CD8-positive, alpha-beta memory T cell (primary cell): ENCODE data around the gene RCSD1. TPM values are rescaled to one million over a fixed set of nuclear protein-coding genes. Genes with fewer than 3 reads are reported as not detected.

Experiments
- CTCF ChIA-PET: fragments of 350-600 bp; sonication (Branson Sonifier 250); formaldehyde crosslinking; loops from one replicate; lab custom pipeline; 2021; ENCODE audit warnings: antibody characterized with exemption; lab: Charles Lee
- POLR2A ChIA-PET: fragments of 350-600 bp; sonication (Branson Sonifier 250); formaldehyde crosslinking; loops from one replicate; lab custom pipeline; 2021; ENCODE audit warnings: antibody characterized with exemption; lab: Charles Lee
- DNase-seq, 5 donors: peaks; one replicate each; pipeline versions ENCODE4 v3.0.0 to v3.0.0-alpha.2; 2020 to 2022; ENCODE audit warnings: mixed read lengths in 1 of 5
- H3K27ac ChIP-seq: one replicate; pipeline ENCODE4 v1.7.0; 2013; ENCODE audit warnings: low read depth, mild to moderate bottlenecking, low read length, moderate library complexity
- H3K27me3 ChIP-seq: 2 replicates; pipeline ENCODE4 v1.7.0; 2013; ENCODE audit warnings: low read length, mild to moderate bottlenecking; ENCODE audit not compliant: insufficient read depth, poor library complexity, severe bottlenecking
- H3K36me3 ChIP-seq: 2 replicates; pipeline ENCODE4 v1.7.0; 2013; ENCODE audit warnings: mild to moderate bottlenecking, low read length, moderate library complexity; ENCODE audit not compliant: insufficient read depth
- H3K4me1 ChIP-seq: 2 replicates; pipeline ENCODE4 v1.7.0; 2013; ENCODE audit warnings: mild to moderate bottlenecking, low read length, moderate library complexity; ENCODE audit not compliant: insufficient read depth
- H3K4me3 ChIP-seq: 2 replicates; pipeline ENCODE4 v1.7.0; 2013; ENCODE audit warnings: mild to moderate bottlenecking, low read length
- H3K9me3 ChIP-seq: 2 replicates; pipeline ENCODE4 v1.7.0; 2013; ENCODE audit warnings: mild to moderate bottlenecking, low read length
- H3K27ac Mint-ChIP-seq, 8 donors: one replicate each; pipeline ENCODE4 v1.8.0; 2020 to 2021; ENCODE audit warnings: mixed read lengths in 8 of 8, mild to moderate bottlenecking in 6 of 8, inconsistent platforms in 3 of 8, moderate library complexity in 3 of 8
- H3K27me3 Mint-ChIP-seq, 2 donors: one replicate each; pipeline ENCODE4 v1.8.0; 2020 to 2021; ENCODE audit warnings: mixed read lengths in 2 of 2, mild to moderate bottlenecking in 1 of 2, moderate library complexity in 1 of 2
- H3K36me3 Mint-ChIP-seq, 3 donors: one replicate each; pipeline ENCODE4 v1.8.0; 2020 to 2021; ENCODE audit warnings: mixed read lengths in 3 of 3, inconsistent platforms in 1 of 3, mild to moderate bottlenecking in 1 of 3
- H3K4me1 Mint-ChIP-seq, 3 donors: one replicate each; pipeline ENCODE4 v1.8.0; 2020 to 2021; ENCODE audit warnings: mixed read lengths in 3 of 3, inconsistent platforms in 1 of 3, mild to moderate bottlenecking in 1 of 3
- H3K4me3 Mint-ChIP-seq, 7 donors: one replicate each; pipeline ENCODE4 v1.8.0; 2020 to 2021; ENCODE audit warnings: mixed read lengths in 7 of 7, mild to moderate bottlenecking in 6 of 7, moderate library complexity in 4 of 7, inconsistent platforms in 2 of 7
- H3K9me3 Mint-ChIP-seq, 5 donors: one replicate each; pipeline ENCODE4 v1.8.0; 2020 to 2022; ENCODE audit warnings: mixed read lengths in 5 of 5, mild to moderate bottlenecking in 3 of 5, moderate library complexity in 2 of 5, inconsistent platforms in 1 of 5
- polyA plus RNA-seq: library from polyadenylated mRNA; unstranded; fragments of 300-500 nt; fragmentation: Illumina TruSeq; gene quantifications from one replicate; pipeline ENCODE4 v1.2.3, GENCODE V29; 2021
- total RNA-seq, 2 experiments: library from RNA; stranded (reverse); gene quantifications; one replicate each; pipeline ENCODE4 v1.2.3, GENCODE V29; 2021

Gene RCSD1
- total and polyA plus RNA-seq, 3 experiments from 2014 or later, result 45.9 to 171 (median 47.9) TPM

DNA sequence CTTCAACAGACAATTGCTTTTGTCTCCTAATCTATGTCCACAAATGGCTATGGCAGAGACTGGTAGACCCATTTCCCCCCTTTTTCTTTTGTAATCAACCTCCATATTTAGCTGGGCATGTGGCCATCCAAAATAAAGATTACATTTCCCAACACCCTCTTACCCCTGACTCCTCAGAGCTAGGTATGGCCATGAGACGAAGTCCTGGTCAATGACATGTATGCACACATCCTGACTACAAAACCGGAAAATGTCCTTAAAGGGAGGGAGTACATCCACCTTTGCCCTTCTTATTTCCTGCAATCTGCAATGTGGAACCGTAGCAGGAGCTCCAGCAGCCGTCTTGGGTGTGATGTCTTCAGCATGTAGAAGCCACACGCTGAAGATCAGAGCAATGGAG lies 36.2 kb upstream of the RCSD1 start:
- ChIA-PET POLR2A (no interaction called here), CTCF (interaction anchor here (1.1 to 4.0 kb wide), 2 partner anchors 33 to 93 kb away, joined by 3 to 22 read pairs; no protein-coding TSS in a partner anchor)
- no peaks in the 10 kb centered on the region for H3K27me3 ChIP-seq
- no peaks in the 10 kb centered on the region for H3K9me3 ChIP-seq
- Mint-ChIP-seq H3K4me1 (peaks cover 0 to under 1% (median under 1%) of the 10 kb centered on the region in 3 donors), H3K36me3 (no peaks in the 10 kb centered on the region), H3K27ac (no peak overlapping the region), H3K9me3 (no peaks in the 10 kb centered on the region), H3K27me3 (no peaks in the 10 kb centered on the region), H3K4me3 (no peak overlapping the region)
- no peak overlapping the region for H3K27ac ChIP-seq
- no peak overlapping the region for H3K4me3 ChIP-seq
- no peaks in the 10 kb centered on the region for H3K36me3 ChIP-seq
- no peaks in the 10 kb centered on the region for H3K4me1 ChIP-seq
- no peak for DNase-seq

DNA sequence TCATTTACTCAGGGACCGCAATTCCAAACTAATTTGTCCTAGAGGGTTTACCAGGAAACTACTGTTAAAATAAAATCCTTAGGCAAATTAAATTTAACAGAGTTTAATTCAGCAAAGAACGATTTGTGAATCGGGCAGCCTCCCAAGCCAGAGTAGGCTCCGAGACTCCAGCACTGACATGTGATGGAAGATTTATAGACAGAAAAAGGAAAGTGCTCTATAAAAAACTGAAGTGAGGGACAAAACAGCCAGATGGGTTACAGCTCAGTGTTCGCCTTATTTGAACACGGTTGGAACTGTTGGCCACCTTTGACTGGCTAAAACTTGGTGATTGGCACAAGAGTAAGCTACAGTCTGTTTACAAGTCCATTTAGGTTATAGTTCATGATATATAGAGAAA lies 35.2 kb upstream of the RCSD1 start:
- H3K4me3 ChIP-seq, result no peak overlapping the region
- Mint-ChIP-seq H3K9me3 (no peaks in the 10 kb centered on the region), H3K4me3 (no peak overlapping the region), H3K27me3 (no peaks in the 10 kb centered on the region), H3K4me1 (peaks cover 2 to 6% (median 3%) of the 10 kb centered on the region in 3 donors), H3K36me3 (peaks cover 0 to under 1% (median 0%) of the 10 kb centered on the region in 3 donors), H3K27ac (no peak overlapping the region)
- H3K27ac ChIP-seq, result no peak overlapping the region
- no peaks in the 10 kb centered on the region for H3K4me1 ChIP-seq
- no peak for DNase-seq
- ChIA-PET POLR2A (no interaction called here), CTCF (interaction anchor here (1.1 to 4.0 kb wide), 3 partner anchors 9 to 92 kb away, joined by 3 to 22 read pairs (median 3); no protein-coding TSS in a partner anchor)
- H3K36me3 ChIP-seq, result no peaks in the 10 kb centered on the region
- no peaks in the 10 kb centered on the region for H3K27me3 ChIP-seq
- no peaks in the 10 kb centered on the region for H3K9me3 ChIP-seq

DNA sequence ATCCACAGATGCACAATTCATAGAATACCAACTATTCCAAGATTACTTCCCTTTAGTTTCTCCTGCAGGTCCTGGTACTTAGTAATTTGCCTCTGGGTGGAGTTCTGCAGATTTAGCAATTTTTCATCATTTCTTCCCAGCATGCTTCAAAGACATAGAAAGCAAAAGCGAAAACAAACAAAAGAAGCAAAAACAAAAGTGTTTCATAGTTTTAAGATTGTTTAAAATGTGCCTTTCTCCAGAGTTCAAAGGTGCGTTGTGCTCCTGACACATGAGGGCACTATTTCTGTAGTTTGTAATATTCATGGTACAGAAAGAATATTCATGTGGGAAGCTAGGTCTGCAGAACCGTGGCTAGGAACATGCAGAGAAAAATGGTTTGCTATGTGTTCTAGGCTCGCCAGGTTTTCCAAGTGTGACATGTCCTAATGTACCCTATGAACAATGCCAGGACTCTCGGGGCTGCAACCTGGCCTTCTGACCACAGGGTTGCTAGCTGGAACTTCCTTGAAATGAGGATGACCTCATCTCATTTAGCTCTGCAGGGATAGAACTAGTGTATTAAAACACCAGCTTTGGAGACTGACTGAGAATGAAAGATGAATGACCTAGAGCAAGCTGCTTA lies 30.0 kb upstream of the RCSD1 start:
- ChIA-PET POLR2A (interaction anchor here (0.5 to 2.3 kb wide), 9 partner anchors 15 to 483 kb away, joined by 3 to 18 read pairs (median 4); no protein-coding TSS in a partner anchor), CTCF (interaction anchor here (0.6 to 6.2 kb wide), 32 partner anchors 9 to 481 kb away, joined by 3 to 132 read pairs (median 6); no protein-coding TSS in a partner anchor)
- Mint-ChIP-seq H3K9me3 (no peaks in the 10 kb centered on the region), H3K36me3 (peaks cover 0 to 2% (median 0%) of the 10 kb centered on the region in 3 donors), H3K27me3 (no peaks in the 10 kb centered on the region), H3K4me3 (peak overlapping the region in 6 of 7 donors; percentile 28 to 68 (median 47)), H3K27ac (peak overlapping the region in 5 of 8 donors; percentile 33 to 80 (median 61)), H3K4me1 (peaks cover 37 to 47% (median 45%) of the 10 kb centered on the region in 3 donors)
- no peaks in the 10 kb centered on the region for H3K9me3 ChIP-seq
- H3K4me1 ChIP-seq, result peaks cover 33% of the 10 kb centered on the region
- H3K36me3 ChIP-seq, result no peaks in the 10 kb centered on the region
- no peak overlapping the region for H3K27ac ChIP-seq
- peak; percentile 8 to 63 (median 55) for DNase-seq
- no peaks in the 10 kb centered on the region for H3K27me3 ChIP-seq
- H3K4me3 ChIP-seq, result peak overlapping the region; percentile 2

DNA sequence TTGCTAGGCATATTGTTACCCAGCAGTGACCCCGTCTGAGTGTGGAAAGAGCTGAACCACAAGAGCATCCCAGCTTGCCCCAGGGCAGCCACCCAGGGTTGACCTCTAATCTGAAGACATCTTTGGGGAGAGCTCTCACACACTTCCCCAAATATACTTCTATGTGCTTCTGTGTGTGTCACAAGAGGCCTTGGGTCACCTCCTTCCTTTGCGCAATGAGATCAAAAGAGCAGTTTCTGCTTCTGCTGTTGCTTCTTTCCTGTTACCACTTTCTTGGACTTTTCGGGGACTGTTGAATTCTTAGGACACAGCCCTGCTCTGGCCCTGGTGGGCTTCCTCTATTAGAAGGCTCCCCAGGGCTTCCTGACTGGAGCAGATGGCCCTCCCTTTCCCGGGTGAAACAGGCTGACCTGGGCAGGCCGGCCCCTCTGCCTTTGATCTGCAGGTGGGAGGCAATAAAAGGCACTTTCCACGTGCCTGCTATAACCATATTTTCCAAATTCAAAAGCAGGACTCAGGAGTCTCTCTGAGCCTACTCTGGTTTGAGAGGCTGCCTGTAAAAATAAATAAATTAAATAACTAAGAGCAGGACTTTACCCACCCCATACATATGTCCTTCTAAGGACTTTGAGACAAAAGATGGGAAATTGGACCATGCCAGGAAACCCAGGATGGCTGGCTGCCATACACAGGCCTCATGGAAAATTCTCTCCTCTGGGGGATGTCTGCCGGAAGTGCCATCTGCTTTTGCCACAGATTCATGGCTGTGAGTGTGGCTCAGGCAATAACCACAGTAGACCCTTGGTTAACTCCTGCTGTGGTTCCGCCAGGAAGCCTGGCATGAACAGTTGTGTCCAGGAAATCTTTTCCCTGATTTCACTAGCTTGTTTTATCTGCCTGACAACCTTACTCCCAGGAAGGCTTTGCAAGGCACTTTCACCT lies 28.3 kb upstream of the RCSD1 start:
- no peaks in the 10 kb centered on the region for H3K9me3 ChIP-seq
- ChIA-PET POLR2A (interaction anchor here (0.6 to 2.3 kb wide), 5 partner anchors 27 to 86 kb away, joined by 3 to 18 read pairs (median 4); no protein-coding TSS in a partner anchor), CTCF (interaction anchor here (1.2 to 6.2 kb wide), 19 partner anchors 8 to 202 kb away, joined by 3 to 132 read pairs (median 8); no protein-coding TSS in a partner anchor)
- no peak overlapping the region for H3K4me3 ChIP-seq
- peaks cover under 1 to 6% (median 2%) of the 10 kb centered on the region in 5 donors for H3K9me3 Mint-ChIP-seq
- no peaks in the 10 kb centered on the region for H3K36me3 ChIP-seq
- no peak overlapping the region for H3K27ac ChIP-seq
- peaks cover 37 to 47% (median 45%) of the 10 kb centered on the region in 3 donors for H3K4me1 Mint-ChIP-seq
- peaks cover 33% of the 10 kb centered on the region for H3K4me1 ChIP-seq
- no peaks in the 10 kb centered on the region for H3K27me3 Mint-ChIP-seq
- DNase-seq, result peak in 1 of 5 donors; percentile 19
- no peaks in the 10 kb centered on the region for H3K27me3 ChIP-seq
- peak overlapping the region in 5 of 7 donors; percentile 42 to 50 (median 48) for H3K4me3 Mint-ChIP-seq
- H3K27ac Mint-ChIP-seq, result peak overlapping the region in 5 of 8 donors; percentile 48 to 85 (median 74)
- peaks cover 0 to 2% (median 2%) of the 10 kb centered on the region in 3 donors for H3K36me3 Mint-ChIP-seq

DNA sequence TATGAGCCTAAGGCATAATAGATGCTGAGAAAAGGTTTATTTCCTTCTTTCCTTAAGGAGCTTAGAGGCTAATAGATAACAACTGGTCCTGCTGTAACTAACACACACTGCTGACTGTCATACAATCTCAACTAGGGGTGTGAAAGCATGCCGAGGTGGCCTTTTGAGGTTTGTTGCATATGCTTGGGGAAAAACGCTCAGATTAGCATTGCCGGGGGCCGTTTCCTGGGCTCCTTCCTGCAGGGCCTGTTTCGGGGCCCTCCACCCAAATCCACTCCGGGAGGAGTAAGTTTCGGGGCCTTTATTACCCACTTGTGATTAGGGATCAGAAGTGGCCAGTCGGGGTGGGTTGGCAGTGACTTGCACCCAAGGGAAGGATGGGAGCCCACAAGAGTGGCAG lies 27.2 kb upstream of the RCSD1 start:
- Mint-ChIP-seq H3K27me3 (no peaks in the 10 kb centered on the region), H3K4me1 (peaks cover 37 to 47% (median 45%) of the 10 kb centered on the region in 3 donors), H3K9me3 (peaks cover 8 to 14% (median 10%) of the 10 kb centered on the region in 5 donors), H3K27ac (peak overlapping the region in 7 of 8 donors; percentile 29 to 79 (median 61)), H3K4me3 (peak overlapping the region in 4 of 7 donors; percentile 47 to 58 (median 48)), H3K36me3 (peaks cover 4 to 11% (median 6%) of the 10 kb centered on the region in 3 donors)
- Histone ChIP-seq H3K36me3 (no peaks in the 10 kb centered on the region), H3K4me3 (no peak overlapping the region), H3K4me1 (peaks cover 33% of the 10 kb centered on the region), H3K27ac (no peak overlapping the region), H3K9me3 (peaks cover 8% of the 10 kb centered on the region), H3K27me3 (no peaks in the 10 kb centered on the region)
- POLR2A ChIA-PET, result interaction anchor here (0.7 kb wide), 1 partner anchor 219 kb away, joined by 5 read pairs; no protein-coding TSS in a partner anchor
- peak in 1 of 5 donors; percentile 52 for DNase-seq
- CTCF ChIA-PET, result interaction anchor here (1.1 to 6.2 kb wide), 6 partner anchors 12 to 84 kb away, joined by 4 to 132 read pairs (median 31); no protein-coding TSS in a partner anchor

DNA sequence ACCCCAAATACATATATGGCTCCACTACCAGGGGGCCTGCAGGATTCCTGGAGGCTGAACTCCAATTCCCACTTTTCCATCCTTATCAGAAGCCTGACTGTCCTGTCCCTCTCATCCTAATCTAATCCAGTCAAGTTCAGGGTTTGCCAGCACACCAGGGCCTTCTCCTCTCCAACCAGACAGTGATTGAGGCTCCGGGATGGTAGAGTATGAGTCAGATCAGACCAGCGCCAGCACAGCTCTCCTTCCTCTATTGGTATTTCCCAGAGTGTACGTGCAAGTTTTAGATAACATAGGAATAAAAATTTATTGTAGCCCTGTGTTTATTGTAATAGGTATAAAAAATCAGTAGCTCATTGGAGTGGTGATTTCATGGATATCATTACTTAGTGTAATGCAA lies 24.5 kb upstream of the RCSD1 start:
- Mint-ChIP-seq H3K4me1 (peaks cover 26 to 35% (median 34%) of the 10 kb centered on the region in 3 donors), H3K27ac (peak overlapping the region in 1 of 8 donors; percentile 80), H3K9me3 (peaks cover 10 to 24% (median 19%) of the 10 kb centered on the region in 5 donors), H3K36me3 (peaks cover 2 to 22% (median 8%) of the 10 kb centered on the region in 3 donors), H3K4me3 (no peak overlapping the region), H3K27me3 (no peaks in the 10 kb centered on the region)
- Histone ChIP-seq H3K27me3 (no peaks in the 10 kb centered on the region), H3K4me1 (peaks cover 28% of the 10 kb centered on the region), H3K36me3 (no peaks in the 10 kb centered on the region), H3K9me3 (peaks cover 8% of the 10 kb centered on the region), H3K27ac (no peak overlapping the region), H3K4me3 (no peak overlapping the region)
- CTCF ChIA-PET, result interaction anchor here (1.0 to 1.6 kb wide), 2 partner anchors 32 to 82 kb away, joined by 3 to 4 read pairs; no protein-coding TSS in a partner anchor
- DNase-seq, result no peak
- POLR2A ChIA-PET, result no interaction called here

DNA sequence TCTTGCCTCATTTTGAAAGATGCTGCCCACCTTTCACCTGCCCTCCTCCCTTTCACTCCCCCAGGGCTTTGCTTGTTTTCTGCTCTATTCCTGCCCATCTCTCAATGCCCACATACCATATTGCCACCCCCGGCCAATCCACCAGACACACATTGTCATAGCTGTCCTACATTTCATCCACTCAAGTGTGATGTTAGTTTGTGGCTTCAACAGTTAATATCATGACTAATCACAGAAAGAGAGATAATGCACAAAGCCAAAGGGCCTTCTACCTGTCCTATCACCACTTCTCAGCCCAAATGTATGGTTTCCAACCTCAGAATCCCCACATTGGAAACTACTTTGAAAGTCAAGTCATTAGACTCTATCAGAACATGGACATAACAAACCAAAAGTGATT lies 18.0 kb upstream of the RCSD1 start:
- H3K4me1 Mint-ChIP-seq, result peaks cover 11 to 37% (median 12%) of the 10 kb centered on the region in 3 donors
- peaks cover 3 to 18% (median 6%) of the 10 kb centered on the region in 3 donors for H3K36me3 Mint-ChIP-seq
- Histone ChIP-seq H3K4me3 (no peak overlapping the region), H3K27me3 (no peaks in the 10 kb centered on the region), H3K36me3 (no peaks in the 10 kb centered on the region), H3K9me3 (peaks cover 8% of the 10 kb centered on the region), H3K4me1 (peaks cover 11% of the 10 kb centered on the region), H3K27ac (no peak overlapping the region)
- peak overlapping the region in 2 of 8 donors; percentile 2 to 5 for H3K27ac Mint-ChIP-seq
- no peak overlapping the region for H3K4me3 Mint-ChIP-seq
- peaks cover 4 to 16% (median 14%) of the 10 kb centered on the region in 5 donors for H3K9me3 Mint-ChIP-seq
- ChIA-PET POLR2A (no interaction called here), CTCF (interaction anchor here (1.2 kb wide), 1 partner anchor 17 kb away, joined by 3 read pairs; no protein-coding TSS in a partner anchor)
- H3K27me3 Mint-ChIP-seq, result no peaks in the 10 kb centered on the region
- no peak for DNase-seq
